Hematopoietic multipotent progenitor cell treated with erythropoietin and hydrocortisone succinate and interleukin-3 and kit ligand, for 6 days (in vitro differentiated cells): ENCODE results near the gene GRPEL1.
"Not testable (repeated sequence)": the region's sequence is repeated elsewhere in the genome, so short reads cannot be mapped to it uniquely, and the experiment has no call there.

Experiments
- DNase-seq: peaks from one replicate; pipeline ENCODE4 v3.0.0-alpha.2; 2015

Gene GRPEL1

DNA sequence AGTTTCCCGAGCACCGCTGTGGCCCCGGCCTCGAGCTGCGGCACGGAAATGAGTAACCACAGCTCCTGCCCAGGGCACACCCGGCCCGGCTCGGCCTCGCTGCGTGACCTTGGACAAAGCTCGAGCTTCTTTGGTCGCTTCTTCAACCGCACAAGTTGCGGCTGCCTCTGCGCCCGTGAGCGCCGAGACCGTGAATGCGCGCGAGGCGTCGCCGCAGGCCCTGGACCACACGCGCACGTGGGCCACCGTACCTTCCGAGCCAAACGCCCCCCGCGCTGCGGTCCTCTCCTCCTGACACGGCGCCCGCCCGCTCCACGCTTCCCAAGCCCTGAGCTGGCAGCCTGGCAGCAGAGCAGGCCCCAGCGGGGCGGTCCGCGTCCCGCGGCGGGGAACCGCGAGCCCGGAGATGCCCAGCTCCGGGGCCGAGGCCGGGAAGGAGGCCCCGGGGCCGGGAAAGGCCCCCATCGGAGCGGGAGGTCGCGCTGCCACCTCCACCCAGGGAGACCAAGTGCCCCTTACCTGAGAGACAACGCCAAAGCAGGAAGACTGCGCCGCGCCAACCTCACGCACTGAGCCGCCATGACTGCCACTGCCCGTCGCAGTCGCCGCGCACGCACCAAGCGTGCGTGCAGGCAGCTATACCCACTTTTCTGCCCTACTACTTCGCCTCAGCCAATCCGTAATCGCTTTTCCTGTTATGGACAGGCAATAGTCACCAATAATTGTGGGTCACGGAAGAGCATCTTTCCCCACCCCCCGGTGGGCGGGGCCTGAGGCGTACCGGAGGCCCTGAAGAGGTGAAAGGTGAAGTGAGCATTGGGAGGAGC, at the start of gene GRPEL1:
Gene GRPEL1, minus strand, starts transcription at position 613 of the 827 bp plus-strand sequence. Its CDS starts 32 bp downstream, at position 581.
- DNase-seq: peak; percentile 100

DNA sequence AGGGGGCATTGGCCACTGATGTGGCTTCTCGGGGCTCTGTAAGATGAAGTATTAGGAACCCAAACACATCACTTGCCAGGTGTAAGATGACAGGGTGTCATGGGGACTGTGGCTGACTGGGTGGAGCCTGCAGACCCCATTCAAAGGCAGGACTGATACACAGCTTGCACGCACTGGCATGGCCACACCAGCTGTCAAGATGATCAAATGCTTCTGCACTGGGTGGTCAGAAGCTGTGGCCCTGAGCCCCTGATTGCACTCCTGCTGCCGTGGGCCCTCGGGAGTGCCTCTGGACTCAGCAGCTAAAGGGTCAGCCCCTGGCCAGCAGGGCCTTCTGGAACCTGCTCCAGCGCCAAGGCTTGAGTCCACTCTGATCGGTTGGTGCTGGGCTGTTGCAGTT, 48.8 kb upstream of the GRPEL1 start:
- DNase-seq: no peak

DNA sequence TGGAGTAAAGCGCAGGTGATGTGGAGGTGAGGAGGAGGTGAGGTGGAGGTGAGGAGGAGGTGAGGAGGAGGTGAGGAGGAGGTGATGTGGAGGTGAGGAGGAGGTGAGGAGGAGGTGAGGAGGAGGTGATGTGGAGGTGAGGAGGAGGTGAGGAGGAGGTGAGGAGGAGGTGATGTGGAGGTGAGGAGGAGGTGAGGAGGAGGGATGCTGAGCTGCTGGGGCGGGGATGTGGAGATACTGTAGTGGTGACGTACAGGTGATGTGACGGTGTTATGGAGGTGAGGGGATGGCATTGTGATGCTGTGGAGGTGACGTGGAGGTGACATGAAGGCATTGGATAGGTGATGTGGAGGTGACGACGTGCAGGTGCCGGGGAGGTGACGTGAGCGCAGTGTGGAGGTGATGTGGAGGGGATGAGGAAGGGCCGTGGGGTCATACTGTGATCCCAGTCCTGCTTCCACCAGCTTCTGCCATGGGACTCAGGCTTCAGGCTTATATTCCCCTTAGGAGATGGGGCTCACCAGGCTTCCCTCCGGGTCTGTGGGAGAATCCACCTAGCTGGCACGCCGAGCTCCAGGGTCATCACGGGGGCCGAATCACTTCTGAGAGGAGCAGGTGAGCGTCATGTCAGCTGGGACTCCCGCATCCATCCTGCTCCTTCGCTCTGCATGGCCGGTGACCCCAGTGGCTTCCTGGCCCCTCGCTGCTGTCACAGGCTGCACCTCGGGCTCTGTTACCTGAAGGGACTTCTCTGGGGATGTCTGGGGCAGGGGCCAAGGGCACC, 47.9 kb upstream of the GRPEL1 start:
- no peak for DNase-seq

DNA sequence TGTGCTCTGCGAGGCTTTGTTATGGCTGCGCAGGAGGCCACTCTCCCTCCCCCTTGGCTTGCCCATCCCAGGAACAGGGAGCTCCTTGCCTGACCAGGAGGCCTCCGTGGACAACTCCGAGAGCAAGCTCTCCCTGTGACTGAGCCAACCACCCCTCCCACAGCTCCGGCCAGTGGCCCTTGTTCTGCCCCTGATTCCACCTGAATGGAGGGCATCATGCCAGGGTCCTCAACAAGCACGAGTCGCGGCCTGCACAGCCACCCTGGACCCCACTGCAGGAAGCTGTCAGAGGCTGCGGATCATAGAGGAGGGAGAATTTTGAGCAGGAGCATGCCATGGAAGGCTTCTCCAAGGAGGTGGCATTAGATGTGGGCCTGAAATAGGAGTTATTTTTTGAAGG, 44.8 kb upstream of the GRPEL1 start:
- no peak for DNase-seq

GRCh38 chr4:7111441-7111840, 43.6 kb upstream of the GRPEL1 start:
- no peak for DNase-seq

DNA sequence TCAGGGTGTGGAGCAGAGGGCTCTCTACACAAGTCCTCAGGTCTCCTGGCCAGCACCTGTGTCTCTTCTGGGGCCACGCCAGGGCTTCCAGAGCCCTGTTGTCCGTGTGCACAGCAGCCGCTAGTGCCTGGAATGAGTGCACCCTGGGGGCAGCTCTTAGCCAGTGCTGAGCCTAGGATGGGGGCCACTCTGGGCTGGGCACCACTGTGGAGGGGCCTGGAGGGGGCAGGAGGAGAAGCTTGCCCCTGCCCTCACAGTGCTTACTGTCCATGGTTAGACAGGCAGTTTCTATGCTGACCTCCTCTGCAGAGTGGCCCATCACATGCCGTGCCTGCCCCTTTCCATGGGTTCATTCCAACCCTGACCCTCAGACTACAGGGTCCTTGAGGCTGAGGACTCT, 42.7 kb upstream of the GRPEL1 start:
- DNase-seq: no peak

DNA sequence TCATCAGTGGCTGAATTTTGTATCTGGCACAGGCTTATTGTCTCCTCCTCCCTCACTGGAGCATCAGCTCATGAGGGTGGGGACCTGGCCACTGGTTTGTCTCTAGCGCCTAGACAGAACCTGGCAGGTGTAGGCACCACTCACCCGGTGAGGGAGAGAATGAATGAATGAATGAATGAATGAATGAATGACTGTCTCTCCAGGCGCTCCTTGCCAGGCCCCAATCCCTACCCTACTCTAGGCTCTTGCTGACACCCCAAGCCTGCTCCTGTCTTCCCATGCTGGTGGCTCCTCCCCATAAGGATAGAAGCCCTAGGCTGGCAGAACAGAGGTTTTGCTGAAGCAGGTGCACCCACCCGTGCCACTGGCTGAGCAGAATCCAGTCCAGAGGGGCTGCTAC, 41.3 kb upstream of the GRPEL1 start:
- DNase-seq: no peak

- no peak for DNase-seq
Measured at GRCh38 chr4:7108660-7109059, 40.8 kb upstream of the GRPEL1 start.

GRCh38 chr4:7108046-7108625, 40.3 kb upstream of the GRPEL1 start:
- DNase-seq: no peak

DNA sequence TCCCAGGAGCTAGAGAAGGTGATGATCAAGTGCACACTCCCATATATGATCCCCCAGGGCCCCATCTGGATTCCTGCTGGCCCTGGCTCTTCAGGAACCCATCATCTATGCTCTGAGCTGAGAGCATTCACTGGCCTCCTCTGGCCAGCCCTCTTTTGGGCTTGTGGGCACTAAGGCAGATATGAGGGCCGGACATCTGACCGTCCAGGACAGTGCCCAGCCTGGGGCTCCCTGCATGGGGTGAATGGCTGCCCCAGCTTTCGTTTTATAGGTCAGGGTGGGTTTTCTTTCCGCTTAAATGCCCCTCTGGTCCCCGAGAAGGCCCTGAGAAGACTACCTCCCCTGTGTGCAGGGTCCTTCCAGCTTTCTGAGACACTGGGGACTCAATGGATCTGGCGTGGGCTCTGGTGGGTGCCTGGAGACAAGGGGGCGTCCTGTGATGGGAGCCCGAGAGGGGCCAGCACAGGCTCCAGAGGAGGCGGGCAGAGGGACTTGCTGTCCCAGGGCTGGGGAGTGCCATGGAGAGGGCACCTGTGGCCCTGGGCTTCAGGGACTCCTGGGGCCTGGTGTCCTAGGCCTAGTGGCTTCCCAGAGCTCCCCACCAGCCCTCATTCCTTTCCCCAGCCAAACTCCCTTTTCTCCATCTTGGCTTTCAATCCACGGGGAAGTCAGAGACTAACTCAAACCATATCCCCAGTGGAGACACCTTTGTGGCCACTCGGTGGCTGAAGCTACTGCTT, 39.5 kb upstream of the GRPEL1 start:
- no peak for DNase-seq

GRCh38 chr4:7105276-7105675, 37.4 kb upstream of the GRPEL1 start:
- DNase-seq: no peak

- DNase-seq: no peak
Measured at GRCh38 chr4:7104366-7105031, 36.6 kb upstream of the GRPEL1 start.

DNA sequence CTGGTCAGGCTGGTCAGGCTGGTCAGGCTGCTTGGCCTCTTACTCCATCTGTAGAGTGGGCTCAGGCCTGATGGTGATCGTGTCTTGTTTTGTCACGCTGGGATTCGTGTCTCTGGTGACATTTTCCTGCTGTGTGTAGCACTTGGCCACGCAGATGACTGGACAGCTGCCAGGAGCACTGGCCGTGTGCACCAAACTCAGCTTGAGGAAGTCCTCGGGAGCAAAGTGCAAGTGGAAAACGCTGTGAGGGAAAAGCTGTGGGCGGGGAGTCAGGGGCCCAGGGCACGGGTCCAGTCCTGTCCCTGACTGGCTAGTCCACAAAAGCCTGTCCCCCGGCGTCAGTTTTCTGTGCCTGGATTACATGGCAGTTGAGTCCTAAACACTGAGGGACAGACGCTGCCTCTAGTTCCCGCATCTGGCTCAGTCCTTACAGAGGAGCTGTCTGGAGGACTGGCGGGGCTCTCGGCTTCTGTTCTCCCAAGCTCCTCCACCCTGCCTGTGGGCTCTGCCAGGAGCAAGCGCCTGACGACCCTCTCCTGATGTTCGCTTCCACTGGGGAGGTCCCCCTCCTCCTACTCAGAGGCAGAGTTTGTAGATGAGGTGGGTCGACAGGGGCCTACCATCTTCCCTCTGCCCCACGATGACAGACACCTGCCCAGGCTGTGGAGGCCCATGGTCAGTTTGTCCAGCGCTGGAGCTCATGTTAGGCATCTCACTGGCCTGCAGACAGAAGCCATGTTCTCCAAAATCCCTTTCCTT, 35.9 kb upstream of the GRPEL1 start:
- peak; percentile 16 for DNase-seq

DNA sequence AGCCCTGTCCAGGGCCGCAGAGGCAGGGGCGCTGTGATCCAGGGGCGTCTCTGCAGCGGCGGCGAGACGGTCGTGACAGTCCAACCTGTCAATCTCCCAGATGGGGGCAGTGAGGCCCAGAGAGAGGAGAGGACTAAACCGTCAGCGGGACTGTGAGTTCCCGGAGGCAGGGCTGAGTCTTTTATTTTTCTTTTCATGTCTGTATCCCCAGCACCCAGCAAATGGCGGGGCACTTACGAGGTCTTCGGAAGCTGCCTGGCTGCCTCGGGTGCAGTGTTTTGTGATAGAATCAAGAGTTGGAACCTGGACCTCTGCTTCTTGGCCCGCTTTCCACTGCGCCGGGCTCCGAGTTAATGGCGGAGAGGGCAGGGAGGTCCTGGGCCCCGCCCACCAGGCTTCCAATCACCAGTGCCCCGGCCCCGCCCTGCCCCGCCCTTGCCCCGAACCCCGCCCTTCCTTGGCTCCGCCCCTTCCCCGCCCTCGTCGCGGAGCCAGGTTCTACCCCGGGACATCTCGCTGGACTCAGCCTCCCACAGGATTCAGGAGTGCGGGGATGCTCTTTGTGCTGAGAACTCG, 35.3 kb upstream of the GRPEL1 start:
- peak; percentile 94 for DNase-seq

GRCh38 chr4:7102516-7102909, 34.6 kb upstream of the GRPEL1 start:
- DNase-seq: not testable (repeated sequence)

DNA sequence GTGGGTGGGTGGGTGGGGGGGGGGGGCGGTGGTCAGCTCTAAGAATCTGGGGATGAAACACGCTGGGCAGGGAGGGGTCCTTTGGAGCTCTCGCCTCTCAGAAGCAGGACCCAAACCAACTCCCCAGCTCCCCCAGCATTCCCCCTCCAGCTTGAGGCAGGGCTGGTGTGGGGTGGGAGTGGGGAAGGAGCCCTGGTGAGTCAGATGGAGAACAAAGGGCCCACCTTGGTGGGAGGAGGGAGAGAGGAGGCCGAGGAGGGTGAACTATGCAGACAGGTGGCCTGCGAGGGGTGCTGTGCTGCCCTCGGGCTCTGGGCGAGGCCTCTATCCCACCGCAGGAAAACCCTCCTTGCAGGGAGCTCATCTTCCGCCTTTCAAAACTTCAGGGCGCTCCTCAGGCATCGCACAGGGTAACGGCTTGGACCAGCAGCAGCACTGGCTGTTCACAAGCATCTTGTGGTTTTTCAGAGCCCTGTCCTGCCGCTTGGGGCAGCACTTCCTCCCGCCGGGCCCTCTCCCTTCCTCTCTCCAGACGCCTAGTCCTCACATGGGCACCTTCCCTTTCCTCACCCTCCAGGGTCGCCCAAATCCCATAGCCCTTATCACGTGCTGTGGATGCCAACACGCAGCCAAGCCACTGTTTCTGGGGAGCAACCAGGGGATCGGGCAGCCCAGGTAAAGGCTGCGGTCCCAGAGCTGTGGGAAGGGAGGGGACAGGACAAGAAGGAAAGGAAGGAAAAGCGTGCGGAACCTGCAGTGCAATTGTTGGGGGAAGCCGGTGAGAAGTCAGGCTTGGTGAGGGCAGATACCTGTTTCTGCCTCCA, 34.0 kb upstream of the GRPEL1 start:
- DNase-seq: peak; percentile 84

DNA sequence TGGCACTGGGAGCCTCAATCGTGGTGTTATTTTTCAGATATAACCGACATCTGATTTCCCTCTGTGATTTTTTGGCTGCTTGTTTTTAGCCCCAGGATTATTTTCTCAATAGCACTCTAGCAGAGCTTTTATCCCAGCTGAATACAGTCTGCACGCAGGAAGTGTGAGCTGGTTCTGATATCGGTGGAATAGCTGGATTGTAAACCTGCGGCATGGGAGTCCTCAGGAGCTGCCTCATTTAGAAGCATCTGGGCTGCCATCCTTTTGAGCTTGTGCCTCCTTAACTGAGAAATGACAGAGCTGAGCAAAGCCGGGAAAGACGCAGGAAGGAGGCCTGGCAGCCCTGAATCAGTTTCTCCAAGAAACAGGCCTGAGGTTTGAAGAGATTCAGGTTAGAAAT, 28.4 kb upstream of the GRPEL1 start:
- no peak for DNase-seq

- no peak for DNase-seq
Measured at GRCh38 chr4:7095611-7096155, 27.8 kb upstream of the GRPEL1 start.

DNA sequence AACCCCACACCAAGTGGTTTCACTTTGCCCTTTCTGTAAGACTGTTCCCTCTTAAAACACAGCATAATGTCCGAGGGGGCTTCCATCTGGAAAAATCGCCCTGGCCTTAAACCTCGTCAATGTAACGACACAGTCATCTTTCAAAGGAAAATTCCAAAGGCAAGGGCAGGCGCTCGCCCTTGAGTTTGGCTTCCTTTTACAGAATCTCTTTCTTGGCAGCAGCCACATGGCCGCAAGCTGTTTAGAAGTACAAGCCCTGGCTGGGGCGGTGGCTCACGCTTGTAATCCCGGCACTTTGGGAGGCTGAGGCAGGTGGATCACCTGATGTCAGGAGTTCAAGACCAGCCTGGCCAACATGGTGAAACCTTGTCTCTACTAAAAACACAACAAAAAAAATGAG, 27.1 kb upstream of the GRPEL1 start:
- no peak for DNase-seq

- no peak for DNase-seq
Measured at GRCh38 chr4:7092026-7092425, 24.2 kb upstream of the GRPEL1 start.
